HG03066 (cell line): ENCODE data around the gene MYL5.
"Not testable (repeated sequence)": the region's sequence is repeated elsewhere in the genome, so short reads cannot be mapped to it uniquely, and the experiment has no call there.

ENCODE experiments used
- ATAC-seq: cut with Tn5 transposase; IDR thresholded peaks from one replicate; pipeline ENCODE4 v1.9.1; 2021; ENCODE audit warnings: low read depth; ENCODE audit not compliant: unreplicated experiment

The MYL5 gene

GRCh38 chr4:669806-670559 lies 4.4 kb upstream of the MYL5 start:
- not testable (repeated sequence) for ATAC-seq

GRCh38 chr4:671769-672168 lies 2.6 kb upstream of the MYL5 start:
- no peak for ATAC-seq

DNA sequence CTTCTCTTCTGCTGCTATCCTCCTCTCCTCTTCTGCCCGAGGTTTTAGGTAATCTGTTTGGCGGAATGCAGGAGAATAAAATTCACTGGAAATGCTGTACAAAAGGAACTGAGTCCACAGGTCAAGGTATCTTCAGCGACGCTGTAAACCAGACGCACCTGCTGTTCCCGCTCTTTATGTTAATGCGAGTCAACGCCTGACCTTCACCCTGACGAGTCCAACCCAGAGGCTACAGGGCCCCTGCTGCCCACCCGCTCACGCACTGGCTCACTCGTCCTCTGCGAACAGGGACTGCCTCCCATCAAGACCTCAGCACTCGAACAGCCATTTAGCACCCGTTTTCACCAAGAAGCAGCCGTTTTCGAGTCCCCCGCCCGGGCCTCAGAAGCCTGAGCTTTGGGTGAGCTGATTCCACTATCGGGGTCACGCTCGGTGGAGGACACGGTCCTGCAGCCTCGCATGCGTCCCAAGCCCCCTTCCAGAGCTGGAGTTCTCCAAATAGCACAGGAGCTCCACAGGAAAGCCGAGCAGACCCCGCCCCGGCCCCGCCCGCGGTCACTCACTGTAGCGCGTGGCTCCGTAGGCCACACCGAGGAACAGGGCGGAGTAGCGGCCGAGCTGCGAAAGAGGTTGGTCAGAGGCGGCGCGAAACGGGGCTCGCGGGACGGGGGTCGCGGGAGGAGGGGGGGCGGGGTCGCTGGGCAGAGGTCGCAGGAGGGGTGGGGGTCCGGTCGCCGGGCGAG lies 822 bp upstream of the MYL5 start:
- no peak for ATAC-seq

GRCh38 chr4:675036-675882 lies 917 bp downstream of the MYL5 start:
- peak; percentile 2 for ATAC-seq

GRCh38 chr4:675980-676870 lies 1.9 kb downstream of the MYL5 start:
- ATAC-seq = no peak

- no peak for ATAC-seq
Observed at GRCh38 chr4:676871-677235, 2.5 kb downstream of the MYL5 start.

GRCh38 chr4:677431-678293 lies 3.3 kb downstream of the MYL5 start:
- ATAC-seq = no peak

DNA sequence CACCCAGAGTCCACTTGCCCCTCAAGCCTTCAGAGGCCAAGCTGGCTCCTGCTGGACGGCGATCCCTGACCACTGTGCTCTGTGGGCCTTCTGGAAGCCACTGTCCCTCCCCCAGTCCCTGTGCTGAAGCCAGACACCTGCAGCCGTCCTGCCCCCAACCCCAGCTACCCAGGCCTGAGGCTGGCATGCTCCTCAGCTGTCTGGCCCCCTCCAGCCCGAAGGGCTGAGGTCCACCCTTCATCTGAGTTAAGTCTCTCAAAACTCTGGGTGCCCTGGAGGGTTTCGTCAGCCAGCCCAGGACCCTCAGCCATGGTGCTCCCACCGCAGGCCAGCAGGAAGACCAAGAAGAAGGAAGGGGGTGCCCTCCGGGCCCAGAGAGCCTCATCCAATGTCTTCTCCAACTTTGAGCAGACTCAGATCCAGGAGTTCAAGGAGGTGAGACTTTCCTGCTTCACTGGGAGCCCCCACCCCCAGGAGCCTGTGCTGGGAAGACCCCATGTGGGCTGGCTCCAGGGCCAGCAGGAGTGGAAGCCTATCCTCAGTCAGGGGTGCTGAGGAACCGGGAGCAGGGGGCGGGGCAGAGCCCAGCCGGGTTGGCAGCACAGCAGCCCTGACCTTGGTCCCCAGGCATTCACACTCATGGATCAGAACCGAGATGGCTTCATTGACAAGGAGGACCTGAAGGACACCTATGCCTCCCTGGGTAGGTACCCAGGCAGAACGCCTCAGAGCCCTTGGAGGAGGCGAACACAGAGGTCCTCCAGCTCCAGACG lies 4.2 kb downstream of the MYL5 start:
- no peak for ATAC-seq

DNA sequence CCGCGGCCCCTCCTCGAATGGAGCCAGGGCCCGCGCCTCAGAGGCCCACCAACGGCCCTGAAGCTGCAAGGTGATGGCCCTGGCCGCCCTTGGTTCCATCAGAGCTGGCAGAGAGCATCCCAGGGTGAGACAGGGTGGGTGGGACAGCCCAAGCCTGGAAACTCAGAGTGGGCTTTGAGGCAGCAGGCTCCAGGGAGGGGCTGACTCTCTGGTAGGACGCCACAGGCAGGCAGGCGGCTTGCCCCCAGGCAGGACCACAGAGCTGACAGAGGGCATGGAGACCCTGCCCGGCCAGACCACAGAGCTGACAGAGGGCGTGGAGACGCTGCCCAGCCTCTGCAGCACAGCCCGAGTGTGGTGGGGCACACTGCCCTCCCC lies 4.8 kb downstream of the MYL5 start:
- no peak for ATAC-seq

DNA sequence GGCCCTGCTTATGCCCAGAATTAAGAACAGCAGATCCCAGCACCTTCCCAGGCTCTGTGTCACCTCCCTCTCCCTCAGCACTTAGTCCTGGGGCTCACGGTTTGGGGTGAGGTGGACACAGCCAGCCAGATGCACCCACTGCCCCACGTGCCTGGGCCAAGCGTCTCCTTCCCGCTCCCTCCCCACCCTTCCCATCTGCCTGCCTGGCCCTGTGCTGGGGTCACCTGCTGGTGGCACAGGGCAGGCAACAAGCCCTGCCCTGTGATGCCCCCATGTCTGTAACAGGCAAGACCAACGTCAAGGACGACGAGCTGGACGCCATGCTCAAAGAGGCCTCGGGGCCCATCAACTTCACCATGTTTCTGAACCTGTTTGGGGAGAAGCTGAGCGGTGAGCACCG lies 5.3 kb downstream of the MYL5 start:
- ATAC-seq = no peak

DNA sequence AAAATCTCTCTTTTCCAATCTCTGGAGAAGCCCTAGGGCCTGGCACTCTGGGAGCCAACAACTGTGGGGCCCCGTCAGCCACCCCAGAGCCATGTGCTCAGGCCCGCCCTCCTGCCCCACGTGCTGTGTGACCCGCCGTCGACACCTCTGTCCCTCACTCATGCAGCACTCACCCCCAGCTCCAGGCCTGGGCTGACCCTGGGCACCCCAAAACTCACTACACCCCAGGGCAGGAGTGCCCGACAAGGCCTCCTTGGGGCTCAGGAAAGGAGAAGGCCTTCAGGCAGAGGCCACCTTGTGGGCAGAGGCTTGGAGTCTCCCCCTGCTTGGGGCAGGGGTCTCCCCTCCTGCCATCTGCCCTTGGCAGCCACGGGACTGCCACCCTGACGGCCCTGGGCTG lies 5.7 kb downstream of the MYL5 start:
- no peak for ATAC-seq

GRCh38 chr4:680551-680927 lies 6.2 kb downstream of the MYL5 start:
- ATAC-seq = no peak

- no peak for ATAC-seq
Observed at GRCh38 chr4:680928-681645, 6.7 kb downstream of the MYL5 start.

DNA sequence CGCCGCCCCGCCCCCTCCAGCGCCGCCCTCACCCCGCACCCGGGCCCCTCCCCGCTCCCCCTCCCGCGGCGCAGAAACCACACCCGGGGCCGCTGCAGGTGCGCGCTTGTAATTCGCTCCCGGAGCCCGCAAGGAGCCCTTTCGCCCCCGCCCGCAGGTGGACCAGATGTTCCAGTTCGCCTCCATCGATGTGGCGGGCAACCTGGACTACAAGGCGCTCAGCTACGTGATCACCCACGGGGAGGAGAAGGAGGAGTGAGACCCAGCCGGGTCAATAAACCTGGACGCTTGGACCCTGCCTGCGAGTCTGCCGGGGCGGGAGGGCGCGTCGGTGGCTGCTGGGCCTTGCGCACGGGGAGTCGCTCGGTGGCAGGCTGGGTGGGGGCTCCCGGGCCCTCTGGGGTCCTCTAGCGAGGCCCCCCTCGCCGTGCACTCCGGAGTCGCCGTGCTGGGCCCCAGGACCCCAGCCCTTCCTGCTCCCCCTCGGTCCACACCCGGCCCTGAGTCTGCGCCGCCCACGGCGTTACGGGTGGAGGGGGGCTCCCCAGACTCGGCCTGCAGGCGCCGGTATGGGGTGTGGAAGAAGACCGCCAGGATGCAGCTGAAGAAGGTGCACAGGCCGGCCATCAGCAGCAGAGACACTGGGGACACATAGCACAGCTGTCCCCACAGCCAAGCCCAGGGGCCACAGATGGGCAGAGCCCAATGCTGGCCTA lies 7.6 kb downstream of the MYL5 start:
- no peak for ATAC-seq

DNA sequence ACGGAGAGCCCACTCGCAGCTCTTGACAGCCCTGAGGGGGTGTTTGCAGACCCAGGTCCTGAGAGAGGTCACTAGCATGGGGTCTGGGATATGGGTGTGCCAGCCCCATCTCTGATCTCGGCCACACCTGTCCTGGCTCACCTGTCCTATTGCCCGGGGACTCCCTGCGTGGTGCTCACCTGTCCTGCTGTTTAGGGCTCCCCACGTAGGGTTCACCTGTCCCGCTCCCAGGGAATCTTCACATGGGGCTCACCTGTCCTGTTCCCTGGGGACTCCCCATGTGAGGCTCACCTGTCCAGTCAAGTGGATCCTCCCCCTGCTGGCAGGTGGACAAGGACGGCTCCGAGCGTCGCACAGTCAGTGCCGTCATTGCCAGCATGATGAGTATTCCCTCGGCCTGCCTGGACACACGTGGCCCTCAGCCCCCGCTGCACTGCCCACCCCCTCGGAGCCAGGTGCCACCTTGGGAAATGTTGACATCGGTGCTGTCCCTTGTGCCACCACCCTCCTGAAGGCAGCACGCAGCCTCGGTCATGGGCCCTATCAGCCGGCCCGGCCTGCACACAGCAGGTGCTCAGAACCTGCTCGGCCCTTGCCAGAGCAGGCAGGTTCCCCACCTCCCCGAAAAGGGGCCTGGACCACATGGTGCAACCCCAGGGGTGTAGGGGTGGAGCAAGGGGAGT lies 8.3 kb downstream of the MYL5 start:
- ATAC-seq = no peak

GRCh38 chr4:683247-683897 lies 9.0 kb downstream of the MYL5 start:
- ATAC-seq = no peak
